RKO (cell line): ENCODE measurements around the gene GCNT4.

Experiments
- DNase-seq: peaks from one replicate; pipeline ENCODE4 v3.0.0-alpha.2; 2016; ENCODE audit warnings: low spot score

Gene GCNT4

GRCh38 chr5:75017971-75018370 lies 34.4 kb downstream of the GCNT4 start:
- no peak for DNase-seq

GRCh38 chr5:75016896-75017295 lies 35.5 kb downstream of the GCNT4 start:
- no peak for DNase-seq

GRCh38 chr5:75012748-75013147 lies 39.6 kb downstream of the GCNT4 start:
- no peak for DNase-seq

- no peak for DNase-seq
These were observed 41.5 kb downstream of the GCNT4 start for GRCh38 chr5:75010838-75011237.

GRCh38 chr5:75009556-75010345 lies 42.6 kb downstream of the GCNT4 start:
- DNase-seq: no peak

GRCh38 chr5:75006865-75007822 lies 45.2 kb downstream of the GCNT4 start:
- no peak for DNase-seq

- DNase-seq: no peak
These were observed 46.8 kb downstream of the GCNT4 start for GRCh38 chr5:75005561-75005960.
